ENCODE measurements around the gene LCN9. TPM values are rescaled to one million over a fixed set of nuclear protein-coding genes. Genes with fewer than 3 reads are reported as not detected.

The LCN9 gene
- total and polyA plus RNA-seq, 2 of the 13 experiments (the other 11 are each of a cell fraction or from before 2014, with no cell fraction given): not detected

GRCh38 chr9:135648494-135649410 lies 14.4 kb upstream of the LCN9 start:
- Histone ChIP-seq H3K9me3 (ENCODE audit: low read length) (peaks cover 62% of the 10 kb centered on the region), H3K4me1 (ENCODE audit: insufficient read depth, low read length) (no peaks in the 10 kb centered on the region), H3K36me3 (replicated peaks in 1 of 2; ENCODE audit: control insufficient read depth in 1 of 2, insufficient read depth in 2 of 2, low read length in 2 of 2) (no peaks in the 10 kb centered on the region), H3K27me3 (ENCODE audit: control insufficient read depth in 1 of 2, insufficient read depth in 2 of 2, low read length in 2 of 2) (peaks cover 0 to 1% of the 10 kb centered on the region in 2 experiments; a peak in 2 of 5 replicates), H3K27ac (ENCODE audit: extremely low read length, insufficient read depth, low read length) (no peak overlapping the region), H3K9ac (ENCODE audit: insufficient read depth, low read depth, low read length) (no peak overlapping the region), H4K20me1 (ENCODE audit: insufficient read depth, low read length) (no peaks in the 10 kb centered on the region), H3K4me3 (replicated peaks in 1 of 3; ENCODE audit: insufficient read depth in 1 of 3, low read depth in 2 of 3, low read length in 3 of 3) (no peak overlapping the region), H3K4me2 (ENCODE audit: low read depth, low read length) (no peak overlapping the region), H2AFZ (ENCODE audit: low read length) (no peak overlapping the region), H3K79me2 (ENCODE audit: insufficient read depth, low read length) (no peaks in the 10 kb centered on the region)
- in situ Hi-C loops (cut with HindIII; ENCODE audit: extremely low pct_ligation_motif_present, low pct_unique_long_range_greater_than_20kb) (no loop called here), intact Hi-C loops (cut with micrococcal nuclease; ENCODE audit: unreplicated experiment) (no loop called here)
- POLR2A ChIA-PET: no interaction called here
- CTCF ChIA-PET (ENCODE audit: low intra/inter-chr PET ratio, low total read pairs): no interaction called here
- BruUV-seq (replicated peaks): no TSS peak
- DNase-seq (ENCODE audit: low spot score) (no peak), FAIRE-seq (no peak), ATAC-seq (no peak)
- 18% methylated on average over 9 of the region's 10 CpGs for WGBS (ENCODE audit: low lambda C conversion rate)
- TF ChIP-seq, protein P1, sequence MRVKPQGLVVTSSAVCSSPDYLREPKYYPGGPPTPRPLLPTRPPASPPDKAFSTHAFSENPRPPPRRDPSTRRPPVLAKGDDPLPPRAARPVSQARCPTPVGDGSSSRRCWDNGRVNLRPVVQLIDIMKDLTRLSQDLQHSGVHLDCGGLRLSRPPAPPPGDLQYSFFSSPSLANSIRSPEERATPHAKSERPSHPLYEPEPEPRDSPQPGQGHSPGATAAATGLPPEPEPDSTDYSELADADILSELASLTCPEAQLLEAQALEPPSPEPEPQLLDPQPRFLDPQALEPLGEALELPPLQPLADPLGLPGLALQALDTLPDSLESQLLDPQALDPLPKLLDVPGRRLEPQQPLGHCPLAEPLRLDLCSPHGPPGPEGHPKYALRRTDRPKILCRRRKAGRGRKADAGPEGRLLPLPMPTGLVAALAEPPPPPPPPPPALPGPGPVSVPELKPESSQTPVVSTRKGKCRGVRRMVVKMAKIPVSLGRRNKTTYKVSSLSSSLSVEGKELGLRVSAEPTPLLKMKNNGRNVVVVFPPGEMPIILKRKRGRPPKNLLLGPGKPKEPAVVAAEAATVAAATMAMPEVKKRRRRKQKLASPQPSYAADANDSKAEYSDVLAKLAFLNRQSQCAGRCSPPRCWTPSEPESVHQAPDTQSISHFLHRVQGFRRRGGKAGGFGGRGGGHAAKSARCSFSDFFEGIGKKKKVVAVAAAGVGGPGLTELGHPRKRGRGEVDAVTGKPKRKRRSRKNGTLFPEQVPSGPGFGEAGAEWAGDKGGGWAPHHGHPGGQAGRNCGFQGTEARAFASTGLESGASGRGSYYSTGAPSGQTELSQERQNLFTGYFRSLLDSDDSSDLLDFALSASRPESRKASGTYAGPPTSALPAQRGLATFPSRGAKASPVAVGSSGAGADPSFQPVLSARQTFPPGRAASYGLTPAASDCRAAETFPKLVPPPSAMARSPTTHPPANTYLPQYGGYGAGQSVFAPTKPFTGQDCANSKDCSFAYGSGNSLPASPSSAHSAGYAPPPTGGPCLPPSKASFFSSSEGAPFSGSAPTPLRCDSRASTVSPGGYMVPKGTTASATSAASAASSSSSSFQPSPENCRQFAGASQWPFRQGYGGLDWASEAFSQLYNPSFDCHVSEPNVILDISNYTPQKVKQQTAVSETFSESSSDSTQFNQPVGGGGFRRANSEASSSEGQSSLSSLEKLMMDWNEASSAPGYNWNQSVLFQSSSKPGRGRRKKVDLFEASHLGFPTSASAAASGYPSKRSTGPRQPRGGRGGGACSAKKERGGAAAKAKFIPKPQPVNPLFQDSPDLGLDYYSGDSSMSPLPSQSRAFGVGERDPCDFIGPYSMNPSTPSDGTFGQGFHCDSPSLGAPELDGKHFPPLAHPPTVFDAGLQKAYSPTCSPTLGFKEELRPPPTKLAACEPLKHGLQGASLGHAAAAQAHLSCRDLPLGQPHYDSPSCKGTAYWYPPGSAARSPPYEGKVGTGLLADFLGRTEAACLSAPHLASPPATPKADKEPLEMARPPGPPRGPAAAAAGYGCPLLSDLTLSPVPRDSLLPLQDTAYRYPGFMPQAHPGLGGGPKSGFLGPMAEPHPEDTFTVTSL (CRISPR knock-in tag; IDR thresholded peaks at IDR 0.05; ENCODE audit: borderline replicate concordance): no peak
- no peak for TF ChIP-seq NR1H2 (CRISPR knock-in tag; IDR thresholded peaks at IDR 0.05; ENCODE audit: borderline replicate concordance, low read depth)
- TF ChIP-seq JUNB (CRISPR knock-in tag; IDR thresholded peaks at IDR 0.05; ENCODE audit: borderline replicate concordance): no peak
- TF ChIP-seq PATZ1 (CRISPR knock-in tag; IDR thresholded peaks at IDR 0.05): no peak
- TF ChIP-seq, protein P2, sequence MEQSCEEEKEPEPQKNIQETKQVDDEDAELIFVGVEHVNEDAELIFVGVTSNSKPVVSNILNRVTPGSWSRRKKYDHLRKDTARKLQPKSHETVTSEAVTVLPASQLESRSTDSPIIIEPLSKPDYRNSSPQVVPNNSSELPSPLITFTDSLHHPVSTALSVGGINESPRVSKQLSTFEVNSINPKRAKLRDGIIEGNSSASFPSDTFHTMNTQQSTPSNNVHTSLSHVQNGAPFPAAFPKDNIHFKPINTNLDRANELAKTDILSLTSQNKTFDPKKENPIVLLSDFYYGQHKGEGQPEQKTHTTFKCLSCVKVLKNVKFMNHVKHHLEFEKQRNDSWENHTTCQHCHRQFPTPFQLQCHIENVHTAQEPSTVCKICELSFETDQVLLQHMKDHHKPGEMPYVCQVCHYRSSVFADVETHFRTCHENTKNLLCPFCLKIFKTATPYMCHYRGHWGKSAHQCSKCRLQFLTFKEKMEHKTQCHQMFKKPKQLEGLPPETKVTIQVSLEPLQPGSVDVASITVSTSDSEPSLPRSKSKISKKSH (CRISPR knock-in tag; IDR thresholded peaks at IDR 0.05; ENCODE audit: borderline replicate concordance): no peak
- TF ChIP-seq ADNP (CRISPR knock-in tag; IDR thresholded peaks at IDR 0.05): no peak
- no peak for TF ChIP-seq SAP130 (CRISPR knock-in tag; IDR thresholded peaks at IDR 0.05; ENCODE audit: low read depth)
- no peak for TF ChIP-seq ZNF18 (CRISPR knock-in tag; IDR thresholded peaks at IDR 0.05; ENCODE audit: insufficient replicate concordance)
- no peak for TF ChIP-seq ZNF343 (CRISPR knock-in tag; IDR thresholded peaks at IDR 0.05)
- TF ChIP-seq HMG20A (CRISPR knock-in tag; IDR thresholded peaks at IDR 0.05; ENCODE audit: borderline replicate concordance): no peak
- no peak for TF ChIP-seq PHF8 (CRISPR knock-in tag; IDR thresholded peaks at IDR 0.05)
